HL-60 (cell line): ENCODE measurements around the gene NFAT5.

ENCODE experiments used
- SPI1 ChIP-seq: IDR thresholded peaks from 2 replicates; pipeline ENCODE4 v1.6.1; 2012; ENCODE audit warnings: low read depth, mild to moderate bottlenecking, borderline replicate concordance
- TF ChIP-seq, protein P1 (sequence below): IDR thresholded peaks from one replicate; pipeline ENCODE4 v1.5.1; 2011; ENCODE audit warnings: low read length, control low read depth, inconsistent platforms; ENCODE audit not compliant: insufficient read depth
- TF ChIP-seq, protein P2 (sequence below): IDR thresholded peaks from 2 replicates; pipeline ENCODE4 v1.6.1; 2012; ENCODE audit warnings: low read depth; ENCODE audit not compliant: insufficient replicate concordance

DNA sequence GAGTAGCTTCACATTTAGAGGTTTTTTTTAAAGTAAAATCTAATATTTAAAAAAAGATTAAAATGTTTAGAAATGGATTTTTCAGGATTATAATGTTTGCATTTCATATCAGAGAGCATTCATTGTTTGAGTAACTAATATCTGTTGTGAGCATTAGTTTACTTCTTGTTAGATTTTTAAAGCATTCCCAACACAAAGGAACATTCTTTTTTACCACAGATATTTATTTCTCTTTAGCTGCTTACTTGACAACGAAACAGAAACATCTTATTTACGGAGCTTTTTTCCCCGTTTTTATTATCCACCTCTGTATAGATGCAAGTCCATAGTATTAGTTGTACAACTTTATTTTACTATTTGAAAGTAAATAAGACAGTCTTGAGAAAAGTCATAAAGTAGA lies 53.0 kb downstream of the NFAT5 start:
- TF ChIP-seq, protein P1, sequence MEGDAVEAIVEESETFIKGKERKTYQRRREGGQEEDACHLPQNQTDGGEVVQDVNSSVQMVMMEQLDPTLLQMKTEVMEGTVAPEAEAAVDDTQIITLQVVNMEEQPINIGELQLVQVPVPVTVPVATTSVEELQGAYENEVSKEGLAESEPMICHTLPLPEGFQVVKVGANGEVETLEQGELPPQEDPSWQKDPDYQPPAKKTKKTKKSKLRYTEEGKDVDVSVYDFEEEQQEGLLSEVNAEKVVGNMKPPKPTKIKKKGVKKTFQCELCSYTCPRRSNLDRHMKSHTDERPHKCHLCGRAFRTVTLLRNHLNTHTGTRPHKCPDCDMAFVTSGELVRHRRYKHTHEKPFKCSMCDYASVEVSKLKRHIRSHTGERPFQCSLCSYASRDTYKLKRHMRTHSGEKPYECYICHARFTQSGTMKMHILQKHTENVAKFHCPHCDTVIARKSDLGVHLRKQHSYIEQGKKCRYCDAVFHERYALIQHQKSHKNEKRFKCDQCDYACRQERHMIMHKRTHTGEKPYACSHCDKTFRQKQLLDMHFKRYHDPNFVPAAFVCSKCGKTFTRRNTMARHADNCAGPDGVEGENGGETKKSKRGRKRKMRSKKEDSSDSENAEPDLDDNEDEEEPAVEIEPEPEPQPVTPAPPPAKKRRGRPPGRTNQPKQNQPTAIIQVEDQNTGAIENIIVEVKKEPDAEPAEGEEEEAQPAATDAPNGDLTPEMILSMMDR, result no peak
- no peak for TF ChIP-seq SPI1
- TF ChIP-seq, protein P2, sequence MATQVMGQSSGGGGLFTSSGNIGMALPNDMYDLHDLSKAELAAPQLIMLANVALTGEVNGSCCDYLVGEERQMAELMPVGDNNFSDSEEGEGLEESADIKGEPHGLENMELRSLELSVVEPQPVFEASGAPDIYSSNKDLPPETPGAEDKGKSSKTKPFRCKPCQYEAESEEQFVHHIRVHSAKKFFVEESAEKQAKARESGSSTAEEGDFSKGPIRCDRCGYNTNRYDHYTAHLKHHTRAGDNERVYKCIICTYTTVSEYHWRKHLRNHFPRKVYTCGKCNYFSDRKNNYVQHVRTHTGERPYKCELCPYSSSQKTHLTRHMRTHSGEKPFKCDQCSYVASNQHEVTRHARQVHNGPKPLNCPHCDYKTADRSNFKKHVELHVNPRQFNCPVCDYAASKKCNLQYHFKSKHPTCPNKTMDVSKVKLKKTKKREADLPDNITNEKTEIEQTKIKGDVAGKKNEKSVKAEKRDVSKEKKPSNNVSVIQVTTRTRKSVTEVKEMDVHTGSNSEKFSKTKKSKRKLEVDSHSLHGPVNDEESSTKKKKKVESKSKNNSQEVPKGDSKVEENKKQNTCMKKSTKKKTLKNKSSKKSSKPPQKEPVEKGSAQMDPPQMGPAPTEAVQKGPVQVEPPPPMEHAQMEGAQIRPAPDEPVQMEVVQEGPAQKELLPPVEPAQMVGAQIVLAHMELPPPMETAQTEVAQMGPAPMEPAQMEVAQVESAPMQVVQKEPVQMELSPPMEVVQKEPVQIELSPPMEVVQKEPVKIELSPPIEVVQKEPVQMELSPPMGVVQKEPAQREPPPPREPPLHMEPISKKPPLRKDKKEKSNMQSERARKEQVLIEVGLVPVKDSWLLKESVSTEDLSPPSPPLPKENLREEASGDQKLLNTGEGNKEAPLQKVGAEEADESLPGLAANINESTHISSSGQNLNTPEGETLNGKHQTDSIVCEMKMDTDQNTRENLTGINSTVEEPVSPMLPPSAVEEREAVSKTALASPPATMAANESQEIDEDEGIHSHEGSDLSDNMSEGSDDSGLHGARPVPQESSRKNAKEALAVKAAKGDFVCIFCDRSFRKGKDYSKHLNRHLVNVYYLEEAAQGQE, result no peak
